ENCODE data around the gene SMIM1. TPM values are rescaled to one million over a fixed set of nuclear protein-coding genes. Genes with fewer than 3 reads are reported as not detected.
"Not testable (repeated sequence)": the region's sequence is repeated elsewhere in the genome, so short reads cannot be mapped to it uniquely, and the experiment has no call there.

SMIM1 gene, protein sequence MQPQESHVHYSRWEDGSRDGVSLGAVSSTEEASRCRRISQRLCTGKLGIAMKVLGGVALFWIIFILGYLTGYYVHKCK
- total RNA-seq = 13.0 TPM
- long read RNA-seq, partial matches to known transcripts = 2 of 6 reads
- long read RNA-seq, other reads (novel, unspliced or antisense) = 1 of 6 reads

DNA sequence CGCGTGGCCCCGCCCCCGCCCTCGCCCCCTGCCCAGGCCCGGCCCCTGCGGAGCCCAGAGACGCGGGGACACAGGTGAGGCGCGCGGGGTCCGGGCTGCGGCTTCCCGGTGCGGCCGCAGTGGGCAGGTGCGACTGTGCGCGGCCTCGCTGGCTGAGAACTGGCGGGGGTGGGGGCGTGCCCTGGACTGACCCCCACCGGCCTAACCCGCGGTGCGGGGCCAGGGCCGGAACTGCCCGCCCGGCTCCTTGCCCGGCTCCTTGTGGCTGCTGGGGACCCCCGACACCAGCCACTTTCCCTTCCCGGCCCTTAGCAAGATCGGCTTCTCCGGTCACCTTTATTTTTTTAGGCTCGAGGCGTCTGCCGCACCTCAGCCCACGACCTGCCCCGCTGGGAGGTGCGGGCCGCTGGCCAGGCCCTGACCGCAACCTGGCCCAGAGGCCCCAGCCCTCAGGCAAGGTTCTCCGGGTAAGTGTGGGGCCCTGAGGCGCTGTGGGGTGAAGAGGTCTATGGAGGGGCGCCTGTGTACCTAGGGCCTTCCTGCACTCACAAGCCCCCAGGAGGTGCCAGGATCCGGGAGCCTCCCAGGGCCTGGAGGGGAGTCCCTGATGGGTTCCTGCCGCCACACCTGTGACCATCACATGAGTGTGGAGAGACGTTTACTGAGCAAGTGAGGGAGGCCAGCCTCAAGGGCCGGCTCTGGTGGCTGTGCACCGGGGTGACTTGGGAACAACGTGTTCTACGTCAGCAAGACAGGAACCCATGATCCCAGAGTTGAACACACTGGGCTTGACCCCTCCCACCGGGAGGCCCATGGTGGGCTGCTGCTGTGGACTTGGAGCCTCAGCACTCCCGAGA is at the start of gene SMIM1:
Gene SMIM1, plus strand, starts transcription at position 35 of the 857 bp plus-strand sequence. CDS start 2,625 bp downstream, outside the sequence.
- ATAC-seq = no peak
- intact Hi-C loops (cut with DNase I) = no loop called here
- DNase-seq (ENCODE audit: missing footprints) = peak; percentile 65

GRCh38 chr1:3722846-3723245 is 49.7 kb upstream of the SMIM1 start:
- intact Hi-C loops (cut with DNase I) = loop anchor here (5.0 kb wide), 2 partner anchors 101 to 231 kb away; no protein-coding TSS in a partner anchor
- DNase-seq (ENCODE audit: missing footprints) = no peak
- ATAC-seq = no peak

- not testable (repeated sequence) for ATAC-seq
- DNase-seq (ENCODE audit: missing footprints) = peak; percentile 84
- intact Hi-C loops (cut with DNase I) = loop anchor here (2.0 to 5.0 kb wide), 3 partner anchors 30 to 232 kb away; no protein-coding TSS in a partner anchor
These were observed 48.0 kb upstream of the SMIM1 start for GRCh38 chr1:3724416-3725030.

DNA sequence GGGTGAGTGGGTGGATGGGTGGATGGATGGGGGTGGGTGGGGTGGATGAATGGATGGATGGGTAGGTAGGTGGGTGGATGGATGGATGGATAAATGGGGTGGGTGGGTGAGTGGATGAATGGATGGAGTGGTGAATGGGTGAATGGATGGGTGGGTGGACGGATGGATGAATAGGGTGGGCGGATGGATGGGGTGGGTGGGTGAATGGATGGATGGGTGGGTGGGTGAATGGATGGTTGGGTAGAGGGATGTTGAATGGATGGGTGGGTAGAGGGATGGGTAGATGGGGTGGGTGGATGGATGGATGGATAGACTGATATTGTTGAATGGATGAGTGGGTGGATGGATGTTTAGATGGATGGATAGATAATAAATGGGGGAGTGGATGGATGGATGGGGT is 47.2 kb upstream of the SMIM1 start:
- ATAC-seq (no peak), DNase-seq (ENCODE audit: missing footprints) (no peak)
- intact Hi-C loops (cut with DNase I) = loop anchor here (2.0 kb wide), 1 partner anchor 31 kb away; no protein-coding TSS in a partner anchor

DNA sequence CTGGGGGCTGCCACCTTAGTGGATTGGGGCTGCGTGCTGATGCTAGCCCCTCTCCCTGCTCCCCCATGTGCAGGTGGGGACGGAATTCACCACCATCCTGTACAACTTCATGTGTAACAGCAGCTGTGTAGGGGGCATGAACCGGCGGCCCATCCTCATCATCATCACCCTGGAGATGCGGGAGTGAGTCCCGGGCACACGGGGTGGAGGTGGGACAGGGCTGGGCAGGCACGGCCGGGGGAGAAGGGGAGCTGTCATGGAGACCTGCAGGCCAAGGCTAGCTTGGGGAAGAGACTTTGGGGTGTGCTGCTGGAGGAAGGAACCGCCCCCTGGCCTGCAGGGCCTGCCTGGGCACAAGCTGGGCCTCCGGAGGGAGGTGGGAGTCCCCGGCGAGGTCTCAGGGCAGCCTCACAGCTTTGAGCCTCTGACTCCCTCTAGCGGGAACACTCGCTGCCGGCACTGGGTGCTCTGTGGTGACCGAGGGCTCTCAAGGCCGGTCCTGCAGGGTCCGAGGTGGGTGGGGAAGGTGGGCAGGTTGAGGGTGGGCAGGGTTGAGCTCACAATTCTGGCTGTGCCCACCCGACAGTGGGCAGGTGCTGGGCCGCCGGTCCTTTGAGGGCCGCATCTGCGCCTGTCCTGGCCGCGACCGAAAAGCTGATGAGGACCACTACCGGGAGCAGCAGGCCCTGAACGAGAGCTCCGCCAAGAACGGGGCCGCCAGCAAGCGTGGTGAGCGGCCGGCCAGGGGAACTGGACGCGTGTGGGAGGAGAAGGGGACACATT is 45.3 kb upstream of the SMIM1 start:
- ATAC-seq (no peak), DNase-seq (ENCODE audit: missing footprints) (no peak)
- intact Hi-C loops (cut with DNase I) = no loop called here

- DNase-seq (ENCODE audit: missing footprints) (no peak), ATAC-seq (no peak)
These were observed 44.4 kb upstream of the SMIM1 start for GRCh38 chr1:3727825-3728776.

GRCh38 chr1:3729594-3730542 is 42.7 kb upstream of the SMIM1 start:
- ATAC-seq (no peak), DNase-seq (ENCODE audit: missing footprints) (no peak)
- intact Hi-C loops (cut with DNase I) = no loop called here

More at GRCh38 chr1:3727825-3728776, 44.4 kb upstream of the SMIM1 start:
- intact Hi-C loops (cut with DNase I) = no loop called here

DNA sequence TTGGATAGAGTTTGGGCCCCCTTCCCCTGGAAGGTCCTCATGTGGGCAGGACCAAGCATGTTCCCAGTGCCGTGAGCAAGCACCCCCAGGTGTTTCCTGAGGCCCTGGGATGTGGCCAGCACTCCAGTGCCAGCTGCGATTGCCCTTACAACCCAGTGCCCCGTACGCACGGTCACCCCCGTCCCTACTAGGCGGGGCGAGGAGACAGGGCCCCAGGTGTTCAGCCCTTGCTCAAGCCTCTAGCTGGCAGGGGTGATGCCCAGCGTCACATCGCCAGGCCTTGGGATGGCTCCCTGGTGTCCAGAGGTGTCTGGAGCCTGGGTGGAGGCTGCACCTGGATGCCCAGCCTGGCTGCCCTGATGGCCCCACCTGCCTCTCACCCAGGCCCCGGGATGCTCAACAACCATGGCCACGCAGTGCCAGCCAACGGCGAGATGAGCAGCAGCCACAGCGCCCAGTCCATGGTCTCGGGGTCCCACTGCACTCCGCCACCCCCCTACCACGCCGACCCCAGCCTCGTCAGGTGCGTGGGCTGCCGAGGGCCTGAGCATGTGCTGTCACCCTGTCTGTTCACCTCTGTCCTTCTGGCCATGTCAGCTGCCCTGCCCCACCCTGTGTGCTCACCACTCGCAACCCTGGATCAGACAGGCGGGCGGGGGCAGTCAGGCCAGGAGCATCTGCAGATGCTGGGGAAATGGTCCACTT is 41.9 kb upstream of the SMIM1 start:
- DNase-seq (ENCODE audit: missing footprints) (no peak), ATAC-seq (no peak)
- intact Hi-C loops (cut with DNase I) = no loop called here

DNA sequence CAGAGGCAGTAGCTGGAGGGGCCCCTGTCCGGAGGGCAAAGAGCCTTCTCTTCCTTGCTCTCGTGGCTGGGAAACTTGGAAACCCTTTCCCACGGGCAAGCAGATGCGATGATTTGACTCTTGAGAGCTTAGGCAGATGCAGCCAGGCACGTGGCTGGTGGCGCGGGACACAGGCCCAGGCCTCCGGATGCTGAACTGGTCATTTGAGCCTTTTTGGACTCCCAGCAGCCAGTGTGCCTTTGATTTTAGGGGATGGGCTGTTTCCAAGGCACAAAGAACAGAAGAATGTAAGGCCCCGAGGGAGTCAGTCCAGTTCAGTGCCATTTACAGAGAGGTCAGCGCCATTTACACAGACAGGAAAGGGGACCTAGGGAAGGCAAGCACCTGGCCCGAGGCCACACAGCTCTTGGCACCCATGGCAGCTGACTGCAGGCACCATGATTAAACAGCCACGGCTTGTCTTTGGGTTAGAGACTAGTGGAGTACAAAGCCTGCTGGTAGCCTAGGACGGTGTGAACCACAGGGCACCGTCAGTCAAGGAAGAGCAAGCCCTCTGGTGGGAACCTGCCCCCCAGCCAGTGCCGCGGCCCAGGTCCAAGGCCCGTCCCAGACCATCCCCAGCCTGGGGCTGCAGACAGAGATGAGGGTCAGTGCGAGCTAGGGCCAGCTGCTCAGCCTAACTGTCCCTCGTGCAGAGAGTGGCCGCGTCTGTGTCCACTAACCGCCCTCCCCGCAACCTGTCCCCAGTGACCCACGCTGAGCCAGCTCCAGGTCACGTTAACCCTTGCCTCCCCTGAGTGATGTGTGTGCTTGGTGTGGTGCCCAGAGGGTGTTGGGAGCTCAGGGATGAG is 40.7 kb upstream of the SMIM1 start:
- ATAC-seq (no peak), DNase-seq (ENCODE audit: missing footprints) (no peak)
- intact Hi-C loops (cut with DNase I) = no loop called here

DNA sequence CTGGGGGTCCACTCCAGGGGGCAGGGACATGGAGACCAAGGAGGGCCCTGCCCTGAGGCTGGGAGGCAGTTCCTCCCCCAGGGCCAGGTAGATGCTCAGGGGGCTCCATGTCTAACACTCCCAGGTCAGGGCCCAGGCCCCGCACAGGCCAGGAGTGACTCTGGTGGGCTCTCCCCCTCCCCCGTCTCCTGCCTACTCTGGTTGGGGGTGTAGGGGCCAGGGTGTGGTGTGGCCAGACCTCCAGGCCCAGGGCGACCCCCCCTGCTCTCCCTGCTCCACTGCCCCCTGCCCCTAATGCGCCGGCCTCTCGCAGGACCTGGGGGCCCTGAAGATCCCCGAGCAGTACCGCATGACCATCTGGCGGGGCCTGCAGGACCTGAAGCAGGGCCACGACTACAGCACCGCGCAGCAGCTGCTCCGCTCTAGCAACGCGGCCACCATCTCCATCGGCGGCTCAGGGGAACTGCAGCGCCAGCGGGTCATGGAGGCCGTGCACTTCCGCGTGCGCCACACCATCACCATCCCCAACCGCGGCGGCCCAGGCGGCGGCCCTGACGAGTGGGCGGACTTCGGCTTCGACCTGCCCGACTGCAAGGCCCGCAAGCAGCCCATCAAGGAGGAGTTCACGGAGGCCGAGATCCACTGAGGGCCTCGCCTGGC is 40.0 kb upstream of the SMIM1 start:
- intact Hi-C loops (cut with DNase I) = no loop called here
- ATAC-seq = no peak
- no peak for DNase-seq (ENCODE audit: missing footprints)

DNA sequence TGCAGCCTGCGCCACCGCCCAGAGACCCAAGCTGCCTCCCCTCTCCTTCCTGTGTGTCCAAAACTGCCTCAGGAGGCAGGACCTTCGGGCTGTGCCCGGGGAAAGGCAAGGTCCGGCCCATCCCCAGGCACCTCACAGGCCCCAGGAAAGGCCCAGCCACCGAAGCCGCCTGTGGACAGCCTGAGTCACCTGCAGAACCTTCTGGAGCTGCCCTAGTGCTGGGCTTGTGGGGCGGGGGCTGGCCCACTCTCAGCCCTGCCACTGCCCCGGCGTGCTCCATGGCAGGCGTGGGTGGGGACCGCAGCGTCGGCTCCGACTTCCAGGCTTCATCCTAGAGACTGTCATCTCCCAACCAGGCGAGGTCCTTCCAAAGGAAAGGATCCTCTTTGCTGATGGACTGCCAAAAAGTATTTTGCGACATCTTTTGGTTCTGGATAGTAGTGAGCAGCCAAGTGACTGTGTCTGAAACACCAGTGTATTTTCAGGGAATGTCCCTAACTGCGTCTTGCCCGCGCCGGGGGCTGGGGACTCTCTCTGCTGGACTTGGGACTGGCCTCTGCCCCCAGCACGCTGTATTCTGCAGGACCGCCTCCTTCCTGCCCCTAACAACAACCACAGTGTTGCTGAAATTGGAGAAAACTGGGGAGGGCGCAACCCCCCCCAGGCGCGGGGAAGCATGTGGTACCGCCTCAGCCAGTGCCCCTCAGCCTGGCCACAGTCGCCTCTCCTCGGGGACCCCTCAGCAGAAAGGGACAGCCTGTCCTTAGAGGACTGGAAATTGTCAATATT is 39.3 kb upstream of the SMIM1 start:
- DNase-seq (ENCODE audit: missing footprints) (no peak), ATAC-seq (no peak)
- intact Hi-C loops (cut with DNase I) = no loop called here

GRCh38 chr1:3733883-3734589 is 38.5 kb upstream of the SMIM1 start:
- ATAC-seq (no peak), DNase-seq (ENCODE audit: missing footprints) (no peak)
- intact Hi-C loops (cut with DNase I) = no loop called here

GRCh38 chr1:3734602-3735001 is 37.9 kb upstream of the SMIM1 start:
- intact Hi-C loops (cut with DNase I) = no loop called here
- DNase-seq (ENCODE audit: missing footprints) = no peak
- no peak for ATAC-seq
